A549 (cell line): Measurements from ENCODE around the gene ECT2. TPM values are rescaled to one million over a fixed set of nuclear protein-coding genes. Genes with fewer than 3 reads are reported as not detected.
A peak's percentile ranks its signal among the peaks of the same experiment; 100 is the strongest.
"Not testable (repeated sequence)": the region's sequence is repeated elsewhere in the genome, so short reads cannot be mapped to it uniquely, and the experiment has no call there.

Source experiments
- ATAC-seq, 2 experiments: fragments of 200-7000 bp in 1 of 2; fragments of >200 bp in 1 of 2; cut with Nextera tagmentation in 1 of 2; cut with Tn5 transposase in 1 of 2; 3 replicates each; pipeline versions ENCODE4 v1.8.0 to v1.9.1; 2018 to 2020; ENCODE audit warnings: mild to moderate bottlenecking in 1 of 2, moderate library complexity in 1 of 2
- CTCF ChIA-PET: fragments of 300-600 bp; sonication (Branson Sonifier 250); formaldehyde crosslinking; extraction: SDS; loops from one replicate; lab custom pipeline; 2021; ENCODE audit warnings: antibody characterized with exemption, inconsistent platforms; lab: Yijun Ruan, JAX
- POLR2A ChIA-PET: fragments of 350-600 bp; formaldehyde crosslinking; extraction: SDS; loops from one replicate; lab custom pipeline; 2021; ENCODE audit warnings: antibody characterized with exemption, inconsistent platforms; lab: Yijun Ruan, JAX
- DNase-seq, 2 experiments: peaks; one replicate each; pipeline versions ENCODE4 v3.0.0 to v3.0.0-alpha.2; 2011 to 2016; ENCODE audit warnings: low read depth in 1 of 2, low spot score in 1 of 2
- FAIRE-seq: peaks from 2 replicates; lab custom pipeline; 2011; peaks lifted over from hg19 to GRCh38; lab: Jason Lieb, UNC
- H3K27ac ChIP-seq, 2 experiments: fragments of >200 bp; sonication (Bioruptor Twin); formaldehyde crosslinking; 3 replicates each; pipeline ENCODE4 v1.5.1; 2016 to 2017
- H3K4me1 ChIP-seq: fragments of >200 bp; sonication (Bioruptor Twin); formaldehyde crosslinking; 3 replicates; pipeline ENCODE4 v1.6.1; 2016
- H3K4me2 ChIP-seq: fragments of >200 bp; sonication (Bioruptor Twin); formaldehyde crosslinking; 3 replicates; pipeline ENCODE4 v1.6.1; 2016
- H3K4me3 ChIP-seq: fragments of >200 bp; sonication (Bioruptor Twin); formaldehyde crosslinking; 3 replicates; pipeline ENCODE4 v1.5.1; 2016
- H3K9me3 ChIP-seq: fragments of >200 bp; sonication (Bioruptor Twin); formaldehyde crosslinking; 3 replicates; pipeline ENCODE4 v1.6.1; 2016
- CBX8 ChIP-seq: fragments of 200-600 bp; sonication (generic); IDR thresholded peaks from 2 replicates; pipeline ENCODE4 v1.6.1; 2016
- CEBPB ChIP-seq, 2 experiments: fragments of >200 bp in 1 of 2; sonication (Bioruptor Twin) in 1 of 2; formaldehyde crosslinking in 1 of 2; IDR thresholded peaks; 2 replicates each; pipeline ENCODE4 v1.6.1; 2012 to 2016
- CHD2 ChIP-seq: fragments of 150-350 bp; IDR thresholded peaks from 2 replicates; pipeline ENCODE4 v1.6.1; 2014; ENCODE audit warnings: low read length; ENCODE audit not compliant: partially characterized antibody
- EHF ChIP-seq: fragments of 250-450 bp; sonication (Bioruptor Pico); IDR thresholded peaks from 2 replicates; pipeline ENCODE4 v1.5.0; 2020; ENCODE audit warnings: mild to moderate bottlenecking
- ESRRA ChIP-seq: fragments of 150-350 bp; IDR thresholded peaks from 2 replicates; pipeline ENCODE4 v1.6.1; 2014; ENCODE audit warnings: mild to moderate bottlenecking, low read length, borderline replicate concordance
- FOSL2 ChIP-seq, 2 experiments: fragments of 450-650 bp in 1 of 2; fragments of >200 bp in 1 of 2; sonication (Bioruptor Twin) in 1 of 2; formaldehyde crosslinking; IDR thresholded peaks; 2 replicates each; pipeline versions ENCODE4 v1.5.0 to v1.6.1; 2016 to 2020; ENCODE audit warnings: mild to moderate bottlenecking in 1 of 2, moderate library complexity in 1 of 2
- HDAC2 ChIP-seq: fragments of 200-600 bp; sonication (generic); IDR thresholded peaks from 2 replicates; pipeline ENCODE4 v1.6.1; 2016
- HOXB5 ChIP-seq: fragments of 250-450 bp; sonication (Bioruptor Pico); IDR thresholded peaks from 2 replicates; pipeline ENCODE4 v1.5.0; 2020; ENCODE audit warnings: mild to moderate bottlenecking, moderate library complexity
- JUN ChIP-seq, 2 experiments: fragments of >200 bp; sonication (Bioruptor Twin); formaldehyde crosslinking; IDR thresholded peaks; 2 replicates in 1 of 2; 3 replicates in 1 of 2; pipeline ENCODE4 v1.6.1; 2016 to 2017
- MAFK ChIP-seq: fragments of 450-650 bp; IDR thresholded peaks from 2 replicates; pipeline ENCODE4 v1.6.1; 2014; ENCODE audit not compliant: partially characterized antibody
- MYC ChIP-seq: IDR thresholded peaks from 2 replicates; pipeline ENCODE4 v1.6.1; 2012; ENCODE audit warnings: mild to moderate bottlenecking, inconsistent platforms, low read length, improper control_type of control experiment, borderline replicate concordance
- NFE2L2 ChIP-seq: fragments of 150-350 bp; conservative IDR thresholded peaks from 2 replicates; pipeline ENCODE4 v1.6.1; 2014; ENCODE audit warnings: low read length
- NR3C1 ChIP-seq: fragments of >200 bp; sonication (Bioruptor Twin); formaldehyde crosslinking; IDR thresholded peaks from 3 replicates; pipeline ENCODE4 v1.6.1; 2017
- PHF8 ChIP-seq: fragments of 200-600 bp; sonication (generic); IDR thresholded peaks from 2 replicates; pipeline ENCODE4 v1.6.1; 2016; ENCODE audit warnings: low read depth, mild to moderate bottlenecking, antibody characterized with exemption, moderate library complexity, borderline replicate concordance
- POLR2AphosphoS2 ChIP-seq: conservative IDR thresholded peaks from 2 replicates; pipeline ENCODE4 v1.6.1; 2012; ENCODE audit warnings: low read length, improper control_type of control experiment, inconsistent platforms
- RAD21 ChIP-seq, 2 experiments: fragments of >200 bp in 1 of 2; sonication (Bioruptor Twin) in 1 of 2; formaldehyde crosslinking in 1 of 2; IDR thresholded peaks in 1 of 2; conservative IDR thresholded peaks in 1 of 2; 2 replicates in 1 of 2; 3 replicates in 1 of 2; pipeline ENCODE4 v1.6.1; 2012 to 2018; ENCODE audit warnings: inconsistent platforms in 1 of 2
- RCOR1 ChIP-seq: fragments of 150-350 bp; IDR thresholded peaks from 2 replicates; pipeline ENCODE4 v1.6.1; 2014; ENCODE audit warnings: antibody characterized with exemption, low read length, low read depth
- RNF2 ChIP-seq: fragments of 200-600 bp; sonication (generic); IDR thresholded peaks from 2 replicates; pipeline ENCODE4 v1.6.1; 2016; ENCODE audit warnings: low read depth, mild to moderate bottlenecking, antibody characterized with exemption, moderate library complexity, borderline replicate concordance
- SMC3 ChIP-seq: fragments of >200 bp; sonication (Bioruptor Twin); formaldehyde crosslinking; IDR thresholded peaks from 3 replicates; pipeline ENCODE4 v1.6.1; 2018; ENCODE audit warnings: inconsistent platforms
- TP53 ChIP-seq: fragments of 250-450 bp; sonication (Bioruptor Pico); IDR thresholded peaks from 2 replicates; pipeline ENCODE4 v1.5.0; 2021; ENCODE audit warnings: mild to moderate bottlenecking, moderate library complexity
- USF2 ChIP-seq: fragments of 450-650 bp; IDR thresholded peaks from 2 replicates; pipeline ENCODE4 v1.6.1; 2014; ENCODE audit warnings: antibody characterized with exemption
- ZC3H11A ChIP-seq: fragments of 450-650 bp; IDR thresholded peaks from 2 replicates; pipeline ENCODE4 v1.6.1; 2014; ENCODE audit warnings: antibody characterized with exemption, mild to moderate bottlenecking
- WGBS: methylation state at CpG from one replicate; pipeline ENCODE4 v1.1.6; 2017; ENCODE audit errors: missing lambda C conversion rate; 5-methylcytosine and 5-hydroxymethylcytosine counted together
- polyA plus RNA-seq, 4 experiments: library from polyadenylated mRNA; depleted of rRNA in 3 of 4; stranded (reverse); fragments of >200 nt; fragmentation: RNase III in 1 of 4; extraction: RNeasy Plus Mini Kit Qiagen cat#74134 plus additional on column Dnase treatment in 1 of 4; gene quantifications; 2 replicates in 3 of 4; 3 replicates in 1 of 4; pipeline ENCODE4 v1.2.3, GENCODE V29; 2011 to 2017
- TF ChIP-seq, protein P1 (sequence below): fragments of 250-450 bp; sonication (Bioruptor Pico); IDR thresholded peaks from 2 replicates; pipeline ENCODE4 v1.5.0; 2021; ENCODE audit warnings: mild to moderate bottlenecking, moderate library complexity, borderline replicate concordance
- TF ChIP-seq, protein P2 (sequence below): fragments of 250-450 bp; sonication (Bioruptor Pico); IDR thresholded peaks from 2 replicates; pipeline ENCODE4 v1.5.0; 2020; ENCODE audit warnings: low read depth, mild to moderate bottlenecking, moderate library complexity
- TF ChIP-seq, protein P3 (sequence below): fragments of >200 bp; sonication (Bioruptor Twin); formaldehyde crosslinking; IDR thresholded peaks from 3 replicates; pipeline ENCODE4 v1.5.1; 2016

The ECT2 gene
- polyA plus RNA-seq, 2 of the 4 experiments (the other 2 are of a cell fraction): 96.5 to 187 TPM

GRCh38 chr3:172713316-172713715 is 37.2 kb upstream of the ECT2 start:
- FAIRE-seq (no peak), DNase-seq (no peak), ATAC-seq (no peak)
- TF ChIP-seq CBX8: no peak
- Histone ChIP-seq H3K4me1 (peaks cover 25% of the 10 kb centered on the region), H3K4me3 (no peak overlapping the region), H3K27ac (no peak overlapping the region), H3K4me2 (no peak overlapping the region), H3K9me3 (no peaks in the 10 kb centered on the region)
- POLR2A ChIA-PET: no interaction called here
- 82% methylated on average over 3 of the region's 3 CpGs for WGBS
- CTCF ChIA-PET: interaction anchor here (0.5 to 6.7 kb wide), 7 partner anchors 11 to 47 kb away, joined by 3 to 83 read pairs (median 4); partner anchors contain the start of gene ECT2

- no peak for TF ChIP-seq HDAC2
- no peak for TF ChIP-seq ESRRA
- TF ChIP-seq CHD2: no peak
- no peak for TF ChIP-seq FOSL2 (IDR thresholded peaks at IDR 0.05)
- no peak for TF ChIP-seq FOSL2 (CRISPR knock-in tag; IDR thresholded peaks at IDR 0.05)
- WGBS: 86% methylated on average over 5 of the region's 5 CpGs
- Histone ChIP-seq H3K9me3 (no peaks in the 10 kb centered on the region), H3K4me3 (no peak overlapping the region), H3K4me1 (peaks cover 10% of the 10 kb centered on the region), H3K27ac (no peak overlapping the region), H3K4me2 (no peak overlapping the region)
- ChIA-PET POLR2A (no interaction called here), CTCF (no interaction called here)
- no peak for FAIRE-seq
- no peak for DNase-seq
- ATAC-seq: no peak
Observed at GRCh38 chr3:172716476-172716875, 34.0 kb upstream of the ECT2 start.

- no peak for TF ChIP-seq EHF (CRISPR knock-in tag)
- TF ChIP-seq ZC3H11A: no peak
- no peak for TF ChIP-seq USF2
- TF ChIP-seq MAFK: peak; percentile 17
- TF ChIP-seq, protein P1, sequence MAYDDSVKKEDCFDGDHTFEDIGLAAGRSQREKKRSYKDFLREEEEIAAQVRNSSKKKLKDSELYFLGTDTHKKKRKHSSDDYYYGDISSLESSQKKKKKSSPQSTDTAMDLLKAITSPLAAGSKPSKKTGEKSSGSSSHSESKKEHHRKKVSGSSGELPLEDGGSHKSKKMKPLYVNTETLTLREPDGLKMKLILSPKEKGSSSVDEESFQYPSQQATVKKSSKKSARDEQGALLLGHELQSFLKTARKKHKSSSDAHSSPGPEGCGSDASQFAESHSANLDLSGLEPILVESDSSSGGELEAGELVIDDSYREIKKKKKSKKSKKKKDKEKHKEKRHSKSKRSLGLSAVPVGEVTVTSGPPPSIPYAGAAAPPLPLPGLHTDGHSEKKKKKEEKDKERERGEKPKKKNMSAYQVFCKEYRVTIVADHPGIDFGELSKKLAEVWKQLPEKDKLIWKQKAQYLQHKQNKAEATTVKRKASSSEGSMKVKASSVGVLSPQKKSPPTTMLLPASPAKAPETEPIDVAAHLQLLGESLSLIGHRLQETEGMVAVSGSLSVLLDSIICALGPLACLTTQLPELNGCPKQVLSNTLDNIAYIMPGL (CRISPR knock-in tag): no peak
- no peak for TF ChIP-seq MYC
- peak in 1 of 2 experiments; percentile 33; a peak in 2 of 5 replicates for TF ChIP-seq RAD21 (conservative IDR thresholded peaks at IDR 0.05 in 1 of 2, IDR thresholded peaks at IDR 0.05 in 1 of 2)
- TF ChIP-seq NR3C1: no peak
- no peak for TF ChIP-seq JUN (IDR thresholded peaks at IDR 0.05)
- no peak for TF ChIP-seq CEBPB (IDR thresholded peaks at IDR 0.05)
- TF ChIP-seq PHF8: no peak
- TF ChIP-seq TP53 (CRISPR knock-in tag): no peak
- TF ChIP-seq POLR2AphosphoS2: no peak
- TF ChIP-seq, protein P2, sequence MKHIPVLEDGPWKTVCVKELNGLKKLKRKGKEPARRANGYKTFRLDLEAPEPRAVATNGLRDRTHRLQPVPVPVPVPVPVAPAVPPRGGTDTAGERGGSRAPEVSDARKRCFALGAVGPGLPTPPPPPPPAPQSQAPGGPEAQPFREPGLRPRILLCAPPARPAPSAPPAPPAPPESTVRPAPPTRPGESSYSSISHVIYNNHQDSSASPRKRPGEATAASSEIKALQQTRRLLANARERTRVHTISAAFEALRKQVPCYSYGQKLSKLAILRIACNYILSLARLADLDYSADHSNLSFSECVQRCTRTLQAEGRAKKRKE (CRISPR knock-in tag): no peak
- TF ChIP-seq RNF2: no peak
- TF ChIP-seq HOXB5 (CRISPR knock-in tag): no peak
- TF ChIP-seq RCOR1: no peak
- TF ChIP-seq, protein P3, sequence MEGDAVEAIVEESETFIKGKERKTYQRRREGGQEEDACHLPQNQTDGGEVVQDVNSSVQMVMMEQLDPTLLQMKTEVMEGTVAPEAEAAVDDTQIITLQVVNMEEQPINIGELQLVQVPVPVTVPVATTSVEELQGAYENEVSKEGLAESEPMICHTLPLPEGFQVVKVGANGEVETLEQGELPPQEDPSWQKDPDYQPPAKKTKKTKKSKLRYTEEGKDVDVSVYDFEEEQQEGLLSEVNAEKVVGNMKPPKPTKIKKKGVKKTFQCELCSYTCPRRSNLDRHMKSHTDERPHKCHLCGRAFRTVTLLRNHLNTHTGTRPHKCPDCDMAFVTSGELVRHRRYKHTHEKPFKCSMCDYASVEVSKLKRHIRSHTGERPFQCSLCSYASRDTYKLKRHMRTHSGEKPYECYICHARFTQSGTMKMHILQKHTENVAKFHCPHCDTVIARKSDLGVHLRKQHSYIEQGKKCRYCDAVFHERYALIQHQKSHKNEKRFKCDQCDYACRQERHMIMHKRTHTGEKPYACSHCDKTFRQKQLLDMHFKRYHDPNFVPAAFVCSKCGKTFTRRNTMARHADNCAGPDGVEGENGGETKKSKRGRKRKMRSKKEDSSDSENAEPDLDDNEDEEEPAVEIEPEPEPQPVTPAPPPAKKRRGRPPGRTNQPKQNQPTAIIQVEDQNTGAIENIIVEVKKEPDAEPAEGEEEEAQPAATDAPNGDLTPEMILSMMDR: peak; percentile 49
- TF ChIP-seq NFE2L2: no peak
- peak; percentile 38; the same call in 1 of the 3 replicates for TF ChIP-seq SMC3
- ATAC-seq: peak; percentile 77 to 89; a peak in 5 of 6 replicates
- FAIRE-seq: peak; percentile 23
- ChIA-PET CTCF (interaction anchor here (0.5 to 1.3 kb wide), 3 partner anchors 9 to 45 kb away, joined by 3 to 6 read pairs (median 5); no protein-coding TSS in a partner anchor), POLR2A (interaction anchor here (1.0 kb wide), 1 partner anchor 33 kb away, joined by 6 read pairs; the partner anchor contains the start of gene ECT2)
- peak overlapping the region in 1 of 2 experiments; percentile 45; a peak in 2 of 6 replicates for H3K27ac ChIP-seq
- no peak overlapping the region for H3K4me3 ChIP-seq
- H3K4me1 ChIP-seq: no peaks in the 10 kb centered on the region
- 40% methylated on average over 4 of the region's 4 CpGs for WGBS
- H3K4me2 ChIP-seq: no peak overlapping the region
- H3K9me3 ChIP-seq: no peaks in the 10 kb centered on the region
- DNase-seq: peak; percentile 52 to 56
Observed at GRCh38 chr3:172717493-172718088, 32.9 kb upstream of the ECT2 start.

- H3K4me3 ChIP-seq, H3K27ac ChIP-seq, H3K9me3 ChIP-seq, FAIRE-seq, DNase-seq, ATAC-seq, CTCF ChIA-PET, POLR2A ChIA-PET, H3K4me2 ChIP-seq, H3K4me1 ChIP-seq: not testable (repeated sequence)
- WGBS: 72% methylated on average over 8 of the region's 8 CpGs
Observed at GRCh38 chr3:172722536-172723040, 27.9 kb upstream of the ECT2 start.
